HT1080 (cell line): ENCODE data around the gene MAN2C1. TPM values are rescaled to one million over a fixed set of nuclear protein-coding genes. Genes with fewer than 3 reads are reported as not detected.
"Not testable (repeated sequence)": the region's sequence is repeated elsewhere in the genome, so short reads cannot be mapped to it uniquely, and the experiment has no call there.

Experiments used
- DNase-seq: peaks from one replicate; pipeline ENCODE4 v3.0.0-alpha.2; 2015; ENCODE audit warnings: low read depth
- total RNA-seq: library from RNA; depleted of rRNA; stranded (reverse); fragments of >200 nt; shearing (Covaris generic); gene quantifications from 2 replicates; pipeline ENCODE4 v1.2.3, GENCODE V29; 2014

Gene MAN2C1
- total RNA-seq, 1 experiment from 2014 or later: 61.9 TPM

GRCh38 chr15:75346796-75347221 is 21.6 kb downstream of the MAN2C1 start, which contains the start of gene NEIL1:
Gene NEIL1 (plus strand): TSS chr15:75347039. CDS start chr15:75348906, 1,867 bp downstream.
- no peak for DNase-seq

GRCh38 chr15:75343953-75344352 is 24.5 kb downstream of the MAN2C1 start:
- not testable (repeated sequence) for DNase-seq

- no peak for DNase-seq
These were observed 26.2 kb downstream of the MAN2C1 start for GRCh38 chr15:75342221-75342620.

- no peak for DNase-seq
These were observed 28.7 kb downstream of the MAN2C1 start for GRCh38 chr15:75339531-75340240.

- no peak for DNase-seq
These were observed 29.7 kb downstream of the MAN2C1 start for GRCh38 chr15:75338661-75339240.

- DNase-seq: peak; percentile 92
These were observed 32.6 kb downstream of the MAN2C1 start, which contains the start of gene COMMD4 for GRCh38 chr15:75335705-75336355. Gene COMMD4 (plus strand): TSS chr15:75336063. CDS start chr15:75336090, 27 bp downstream.

- no peak for DNase-seq
These were observed 33.1 kb downstream of the MAN2C1 start for GRCh38 chr15:75335313-75335704.

- not testable (repeated sequence) for DNase-seq
These were observed 34.6 kb downstream of the MAN2C1 start for GRCh38 chr15:75333654-75334419.

- not testable (repeated sequence) for DNase-seq
These were observed 36.3 kb downstream of the MAN2C1 start for GRCh38 chr15:75332093-75332492.

- no peak for DNase-seq
These were observed 38.8 kb downstream of the MAN2C1 start for GRCh38 chr15:75329571-75329970.

GRCh38 chr15:75328493-75329314 is 39.7 kb downstream of the MAN2C1 start:
- no peak for DNase-seq

- DNase-seq: no peak
These were observed 40.9 kb downstream of the MAN2C1 start for GRCh38 chr15:75327491-75327890.

GRCh38 chr15:75327005-75327404 is 41.4 kb downstream of the MAN2C1 start:
- DNase-seq: no peak

- DNase-seq: no peak
These were observed 42.5 kb downstream of the MAN2C1 start for GRCh38 chr15:75325922-75326321.

GRCh38 chr15:75321711-75322110 is 46.7 kb downstream of the MAN2C1 start:
- no peak for DNase-seq

- DNase-seq: not testable (repeated sequence)
These were observed 49.0 kb downstream of the MAN2C1 start for GRCh38 chr15:75319231-75319897.

GRCh38 chr15:75314552-75315290 is 53.7 kb downstream of the MAN2C1 start:
- DNase-seq: no peak

- no peak for DNase-seq
These were observed 55.1 kb downstream of the MAN2C1 start for GRCh38 chr15:75313116-75313845.

- DNase-seq: peak; percentile 73
These were observed 55.9 kb downstream of the MAN2C1 start for GRCh38 chr15:75312548-75312947.
